Measurements from ENCODE around the gene SHANK1. TPM values are rescaled to one million over a fixed set of nuclear protein-coding genes. Genes with fewer than 3 reads are reported as not detected.

SHANK1 gene
- total RNA-seq, 4 donors from 2014 or later: 0.42 to 6.6 TPM; not detected in 2

DNA sequence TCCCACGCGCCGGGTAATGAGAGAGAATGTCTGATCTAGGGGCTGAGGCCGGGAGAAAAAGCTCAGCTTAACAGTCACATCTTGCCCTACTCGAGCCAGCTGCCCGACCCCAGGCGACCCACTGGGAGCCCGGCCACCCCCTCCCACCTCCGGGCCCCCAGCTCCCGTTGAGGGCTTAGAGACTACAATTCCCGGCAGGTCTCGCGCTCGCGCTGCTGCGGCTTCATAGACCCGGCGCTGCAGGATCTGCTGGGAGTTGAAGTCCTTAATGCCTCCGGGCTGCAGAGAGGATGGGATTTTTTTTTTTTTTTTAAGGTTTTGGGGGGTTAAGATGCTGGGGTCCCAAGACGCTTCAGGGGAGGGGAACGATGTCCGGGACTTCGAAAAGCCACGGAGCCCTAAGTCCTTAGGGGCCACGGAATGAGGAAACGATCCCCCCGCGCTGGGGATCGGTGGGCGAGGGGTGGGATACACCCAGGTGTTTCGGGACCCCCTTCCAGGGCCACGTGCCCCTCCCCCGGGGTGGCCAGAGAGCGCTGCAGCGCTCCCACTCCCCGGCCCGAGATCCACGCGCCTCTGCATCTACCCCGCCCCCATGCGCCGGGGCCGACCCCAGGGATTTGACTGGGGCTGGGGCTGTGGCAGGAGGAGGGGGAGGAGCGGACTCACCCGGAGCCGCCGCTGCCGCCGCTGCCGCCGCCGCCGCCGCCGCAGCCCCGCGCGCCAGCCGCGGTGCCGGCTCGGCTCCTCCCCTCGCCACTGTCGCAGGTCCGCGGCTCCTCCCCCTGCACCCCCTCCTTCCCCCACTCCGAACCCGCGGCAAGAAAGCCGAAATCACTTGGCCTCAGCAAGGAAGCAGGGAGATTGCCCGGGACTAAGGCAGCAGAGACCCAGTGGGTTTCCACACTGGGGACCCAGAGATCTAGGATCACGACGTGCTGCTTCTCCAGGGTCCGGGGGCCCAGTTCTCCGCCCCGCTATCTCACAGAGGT lies 80.2 kb downstream of the SHANK1 start, which contains the start of gene SYT3:
Gene SYT3, minus strand, starts transcription at position 761 of the 992 bp plus-strand sequence. CDS start 2,470 bp downstream, outside the sequence.
- peak within 1 kb of the TSS; percentile 53 for H3K4me3 ChIP-seq
- peaks cover 7% of the 10 kb centered on the region for H3K4me1 ChIP-seq
- no peaks in the 10 kb centered on the region for H3K36me3 ChIP-seq
- WGBS: 7% methylated on average over 38 of the region's 76 CpGs
- TF ChIP-seq, protein P1, sequence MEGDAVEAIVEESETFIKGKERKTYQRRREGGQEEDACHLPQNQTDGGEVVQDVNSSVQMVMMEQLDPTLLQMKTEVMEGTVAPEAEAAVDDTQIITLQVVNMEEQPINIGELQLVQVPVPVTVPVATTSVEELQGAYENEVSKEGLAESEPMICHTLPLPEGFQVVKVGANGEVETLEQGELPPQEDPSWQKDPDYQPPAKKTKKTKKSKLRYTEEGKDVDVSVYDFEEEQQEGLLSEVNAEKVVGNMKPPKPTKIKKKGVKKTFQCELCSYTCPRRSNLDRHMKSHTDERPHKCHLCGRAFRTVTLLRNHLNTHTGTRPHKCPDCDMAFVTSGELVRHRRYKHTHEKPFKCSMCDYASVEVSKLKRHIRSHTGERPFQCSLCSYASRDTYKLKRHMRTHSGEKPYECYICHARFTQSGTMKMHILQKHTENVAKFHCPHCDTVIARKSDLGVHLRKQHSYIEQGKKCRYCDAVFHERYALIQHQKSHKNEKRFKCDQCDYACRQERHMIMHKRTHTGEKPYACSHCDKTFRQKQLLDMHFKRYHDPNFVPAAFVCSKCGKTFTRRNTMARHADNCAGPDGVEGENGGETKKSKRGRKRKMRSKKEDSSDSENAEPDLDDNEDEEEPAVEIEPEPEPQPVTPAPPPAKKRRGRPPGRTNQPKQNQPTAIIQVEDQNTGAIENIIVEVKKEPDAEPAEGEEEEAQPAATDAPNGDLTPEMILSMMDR (IDR thresholded peaks at IDR 0.05): no peak
- TF ChIP-seq POLR2AphosphoS5 (IDR thresholded peaks at IDR 0.05) (no peak), POLR2A (IDR thresholded peaks at IDR 0.05) (no peak), EP300 (IDR thresholded peaks at IDR 0.05) (no peak)
- no peak within 1 kb of the TSS for H3K27ac ChIP-seq
- H3K9me3 ChIP-seq: peaks cover 4% of the 10 kb centered on the region
- H3K27me3 ChIP-seq: peaks cover 74% of the 10 kb centered on the region
- DNase-seq (ENCODE audit: low spot score in 2 of 2): no peak

GRCh38 chr19:50638600-50638999 lies 81.0 kb downstream of the SHANK1 start:
- 51% methylated on average over 10 of the region's 10 CpGs for WGBS
- Histone ChIP-seq H3K27ac (no peak overlapping the region), H3K4me3 (no peak overlapping the region), H3K36me3 (no peaks in the 10 kb centered on the region), H3K4me1 (peaks cover 7% of the 10 kb centered on the region), H3K27me3 (peaks cover 71% of the 10 kb centered on the region), H3K9me3 (peaks cover 4% of the 10 kb centered on the region)
- no peak for TF ChIP-seq POLR2AphosphoS5 (IDR thresholded peaks at IDR 0.05)
- TF ChIP-seq, protein P1 (IDR thresholded peaks at IDR 0.05): no peak
- no peak for TF ChIP-seq POLR2A (IDR thresholded peaks at IDR 0.05)
- no peak for TF ChIP-seq EP300 (IDR thresholded peaks at IDR 0.05)
- no peak for DNase-seq (ENCODE audit: low spot score in 2 of 2)

GRCh38 chr19:50636317-50637085 lies 83.1 kb downstream of the SHANK1 start:
- no peak overlapping the region for H3K27ac ChIP-seq
- peaks cover 4% of the 10 kb centered on the region for H3K9me3 ChIP-seq
- H3K4me1 ChIP-seq: peaks cover 7% of the 10 kb centered on the region
- TF ChIP-seq POLR2AphosphoS5 (IDR thresholded peaks at IDR 0.05) (no peak), EP300 (IDR thresholded peaks at IDR 0.05) (no peak), POLR2A (IDR thresholded peaks at IDR 0.05) (no peak)
- TF ChIP-seq, protein P1 (IDR thresholded peaks at IDR 0.05): no peak
- 79% methylated on average over 5 of the region's 5 CpGs for WGBS
- H3K4me3 ChIP-seq: no peak overlapping the region
- no peak for DNase-seq (ENCODE audit: low spot score in 2 of 2)
- H3K27me3 ChIP-seq: peaks cover 67% of the 10 kb centered on the region
- no peaks in the 10 kb centered on the region for H3K36me3 ChIP-seq

- Histone ChIP-seq H3K4me1 (peaks cover 2% of the 10 kb centered on the region), H3K27me3 (peaks cover 51% of the 10 kb centered on the region), H3K27ac (no peak overlapping the region), H3K36me3 (no peaks in the 10 kb centered on the region), H3K4me3 (no peak overlapping the region), H3K9me3 (peaks cover 4% of the 10 kb centered on the region)
- no peak for DNase-seq (ENCODE audit: low spot score in 2 of 2)
- 92% methylated on average over 2 of the region's 2 CpGs for WGBS
- no peak for TF ChIP-seq EP300 (IDR thresholded peaks at IDR 0.05)
- TF ChIP-seq POLR2A (IDR thresholded peaks at IDR 0.05): no peak
- no peak for TF ChIP-seq POLR2AphosphoS5 (IDR thresholded peaks at IDR 0.05)
- TF ChIP-seq, protein P1 (IDR thresholded peaks at IDR 0.05): no peak
These were observed 85.6 kb downstream of the SHANK1 start for GRCh38 chr19:50633973-50634372.

Data from suprapubic skin (tissue), 4 donors.